ENCODE results near the gene PSMC4.
"Not testable (repeated sequence)": the region's sequence is repeated elsewhere in the genome, so short reads cannot be mapped to it uniquely, and the experiment has no call there.

Gene PSMC4

DNA sequence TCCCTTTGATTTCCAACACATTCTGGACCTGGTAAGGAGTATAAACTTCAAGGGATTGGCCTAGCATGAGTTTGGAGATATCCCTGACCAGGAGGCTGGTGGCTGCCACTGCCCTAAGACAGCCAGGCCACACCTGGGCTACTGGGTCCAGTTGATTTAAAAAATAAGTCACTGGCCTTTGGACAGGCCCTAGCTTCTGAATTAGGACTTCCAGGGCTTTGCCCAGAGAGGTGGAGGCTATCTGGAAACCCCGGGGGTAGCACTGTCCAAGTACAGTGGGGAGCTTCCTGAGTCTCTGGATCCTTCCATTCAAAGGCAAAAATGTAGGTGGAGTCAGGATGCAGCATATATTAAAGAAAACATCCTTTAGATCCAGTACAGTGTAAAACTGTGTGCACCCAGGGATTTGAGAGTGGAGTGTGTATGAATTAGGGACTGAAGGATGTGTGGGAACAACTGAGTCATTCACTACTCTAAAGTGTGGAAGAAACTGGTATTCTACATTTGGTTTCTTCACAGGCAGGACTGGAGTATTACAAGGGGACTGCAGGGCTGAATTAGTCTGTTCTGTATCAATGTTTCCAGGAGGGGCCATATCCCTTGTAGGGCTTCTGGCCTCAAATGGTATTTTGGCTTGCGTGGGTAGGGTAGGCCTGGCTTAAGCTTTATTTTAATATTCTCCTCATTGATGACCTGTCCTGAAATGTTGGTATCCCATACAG is 21.8 kb upstream of the PSMC4 start:
- no peak for DNase-seq

DNA sequence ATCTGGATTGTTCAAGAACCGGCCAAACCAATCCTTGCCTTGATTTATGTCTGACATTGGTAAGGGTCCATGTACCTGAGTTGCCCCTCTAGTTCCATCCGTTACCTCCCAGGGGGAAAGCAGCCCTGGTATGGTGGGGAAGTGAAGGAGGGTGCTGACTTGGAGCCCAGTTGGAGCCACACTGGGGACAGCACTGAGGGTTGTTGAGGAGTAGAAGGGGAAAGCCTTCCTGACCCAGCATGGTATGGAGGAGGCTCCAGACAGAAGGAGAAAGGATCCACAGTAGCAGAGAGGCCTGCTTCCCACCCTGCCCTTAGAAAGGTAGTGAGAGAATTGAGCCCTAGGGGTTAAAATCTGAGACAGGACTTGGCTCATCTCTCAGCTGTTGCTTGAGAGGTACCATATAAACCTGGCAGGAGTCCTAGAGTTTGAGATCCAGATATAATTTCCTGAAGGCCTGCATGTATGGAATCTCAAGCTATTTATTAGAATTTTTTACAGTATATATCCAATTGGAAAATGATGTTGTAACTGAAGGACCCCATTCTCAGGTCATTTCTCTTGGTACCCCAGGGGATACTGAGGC is 19.8 kb upstream of the PSMC4 start:
- DNase-seq: no peak

DNA sequence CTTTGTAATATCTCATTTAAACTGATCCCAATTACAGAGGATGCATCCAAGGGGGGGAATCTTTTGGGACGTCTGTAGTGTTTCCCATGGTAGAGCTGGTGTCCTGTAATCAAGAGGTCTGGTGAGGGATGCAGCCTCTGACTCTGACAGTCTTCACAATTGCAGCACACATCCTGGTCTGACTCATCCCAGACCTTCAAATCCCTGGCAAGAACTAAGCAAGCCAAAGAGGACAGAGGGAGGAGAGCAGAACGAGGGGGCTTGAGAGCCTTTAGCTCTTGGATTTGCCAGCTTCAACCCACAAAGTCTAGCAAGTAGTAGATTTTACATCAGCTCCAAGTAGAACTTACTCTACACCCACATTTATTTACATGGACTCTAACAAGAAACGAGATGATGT is 19.3 kb upstream of the PSMC4 start:
- DNase-seq: no peak

DNA sequence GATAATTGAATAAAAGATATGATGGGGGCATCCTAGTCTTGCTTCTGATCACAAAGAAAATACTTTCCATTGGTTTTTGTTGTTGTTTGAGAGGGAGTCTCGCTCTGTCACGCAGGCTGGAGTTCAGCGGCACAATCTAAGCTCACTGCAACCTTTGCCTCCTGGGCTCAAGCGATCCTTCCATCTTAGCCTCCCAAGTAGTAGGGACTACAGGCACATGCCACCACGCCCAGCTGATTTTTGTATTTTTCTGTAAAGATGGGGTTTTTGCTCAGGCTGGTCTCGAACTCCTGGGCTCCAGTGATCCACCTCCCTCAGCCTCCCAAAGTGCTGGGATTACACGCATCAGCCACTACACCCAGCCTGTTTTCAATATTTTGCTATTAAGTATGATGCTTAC is 17.1 kb upstream of the PSMC4 start:
- no peak for DNase-seq

DNA sequence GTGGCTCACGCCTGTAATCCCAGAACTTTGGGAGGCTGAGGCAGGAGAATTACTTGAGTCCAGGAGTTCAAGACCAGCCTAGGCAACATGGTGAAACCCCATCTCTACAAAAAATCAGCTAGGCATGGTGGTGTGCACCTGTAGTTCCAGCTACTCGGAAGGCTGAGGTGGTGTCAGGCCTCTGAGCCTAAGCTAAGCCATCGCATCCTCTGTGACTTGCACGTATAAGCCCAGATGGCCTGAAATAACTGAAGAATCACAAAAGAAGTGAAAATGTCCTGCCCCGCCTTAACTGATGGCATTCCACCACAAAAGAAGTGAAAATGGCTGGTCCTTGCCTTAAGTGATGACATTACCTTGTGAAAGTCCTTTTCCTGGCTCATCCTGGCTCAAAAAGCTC is 13.1 kb upstream of the PSMC4 start:
- not testable (repeated sequence) for DNase-seq

DNA sequence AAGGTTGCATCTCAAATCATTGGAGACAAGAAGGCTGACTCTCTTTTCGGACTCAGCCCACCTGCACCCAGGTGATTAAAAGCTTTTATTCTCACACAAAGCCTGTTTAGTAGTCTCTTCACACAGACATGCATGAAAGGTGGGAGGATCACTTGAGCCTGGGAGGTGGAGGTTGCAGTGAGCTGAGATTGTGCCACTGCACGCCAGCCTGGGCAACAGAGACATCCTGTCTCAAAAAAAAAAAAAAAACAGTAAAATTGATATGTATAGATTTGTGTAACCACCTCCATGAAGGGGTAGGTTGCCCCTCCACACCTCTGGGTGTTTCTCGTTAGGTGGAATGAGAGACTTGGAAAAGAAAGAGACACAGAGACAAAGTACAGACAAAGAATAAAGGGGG is 12.0 kb upstream of the PSMC4 start:
- DNase-seq: not testable (repeated sequence)

DNA sequence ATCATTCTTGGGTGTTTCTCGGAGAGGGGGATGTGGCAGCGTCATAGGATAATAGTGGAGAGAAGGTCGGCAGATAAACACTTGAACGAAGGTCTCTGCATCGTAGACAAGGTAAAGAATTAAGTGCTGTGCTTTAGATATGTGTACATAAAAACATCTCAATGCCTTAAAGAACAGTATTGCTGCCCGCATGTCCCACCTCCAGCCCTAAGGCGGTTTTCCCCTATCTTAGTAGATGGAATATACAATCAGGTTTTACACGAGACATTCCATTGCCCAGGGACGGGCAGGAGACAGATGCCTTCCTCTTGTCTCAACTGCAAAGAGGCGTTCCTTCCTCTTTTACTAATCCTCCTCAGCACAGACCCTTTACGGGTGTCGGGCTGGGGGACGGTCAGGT is 11.6 kb upstream of the PSMC4 start:
- not testable (repeated sequence) for DNase-seq

DNA sequence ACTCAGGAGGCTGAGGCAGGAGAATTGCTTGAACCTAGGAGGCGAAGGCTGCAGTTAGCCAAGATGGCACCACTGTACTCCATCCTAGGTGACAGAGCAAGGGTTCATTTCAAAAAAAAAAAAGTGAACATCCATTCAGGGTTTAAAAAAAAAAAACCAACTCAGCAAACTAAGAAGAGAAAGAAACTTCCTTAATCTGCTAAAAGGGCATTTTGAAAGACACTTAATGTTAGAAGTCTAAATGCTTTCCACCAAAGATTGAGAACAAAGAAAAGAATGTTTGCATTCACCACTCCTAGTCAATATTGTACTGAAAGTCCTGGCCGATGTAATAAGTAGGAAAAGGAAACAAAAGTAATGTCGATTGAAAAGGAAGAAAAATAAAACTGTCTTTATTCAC is 7.1 kb upstream of the PSMC4 start:
- no peak for DNase-seq

DNA sequence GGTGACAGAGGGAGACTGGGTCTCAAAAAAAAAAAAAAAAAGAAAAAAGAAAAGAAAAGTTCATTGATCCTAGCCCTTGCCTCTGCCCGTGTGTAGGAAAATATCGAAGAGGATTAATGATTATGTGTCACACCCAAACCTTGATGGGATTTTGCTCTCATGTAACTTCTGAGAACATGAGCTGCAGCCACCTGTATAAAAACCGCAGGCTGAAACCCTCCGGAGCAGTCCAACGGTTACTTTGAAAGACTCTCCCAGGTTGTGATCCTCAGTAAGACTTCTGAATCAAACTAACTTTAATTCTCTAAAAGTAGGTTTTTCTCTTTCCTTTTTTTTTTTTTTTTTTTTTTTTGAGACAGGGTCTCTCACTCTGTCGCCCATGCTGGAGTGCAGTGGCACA is 4.3 kb upstream of the PSMC4 start:
- no peak for DNase-seq

DNA sequence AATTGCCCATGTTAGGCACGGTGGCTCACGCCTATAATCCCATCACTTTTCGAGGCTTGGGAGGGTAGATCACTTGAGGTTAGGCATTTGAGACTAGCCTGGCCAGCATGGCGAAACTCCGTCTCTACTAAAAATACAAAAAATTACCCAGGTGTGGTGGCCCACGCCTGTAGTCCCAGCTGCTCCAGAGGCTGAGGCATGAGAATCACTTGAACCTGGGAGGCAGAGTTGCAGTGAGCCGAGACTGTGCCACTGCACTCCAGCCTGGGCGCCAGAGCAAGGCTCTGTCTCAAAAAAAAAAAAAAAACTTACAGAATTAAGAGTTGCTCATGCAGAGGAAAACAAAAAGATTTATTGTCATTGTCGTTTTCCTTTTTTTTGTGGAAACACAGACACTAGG is 3.4 kb upstream of the PSMC4 start:
- no peak for DNase-seq

DNA sequence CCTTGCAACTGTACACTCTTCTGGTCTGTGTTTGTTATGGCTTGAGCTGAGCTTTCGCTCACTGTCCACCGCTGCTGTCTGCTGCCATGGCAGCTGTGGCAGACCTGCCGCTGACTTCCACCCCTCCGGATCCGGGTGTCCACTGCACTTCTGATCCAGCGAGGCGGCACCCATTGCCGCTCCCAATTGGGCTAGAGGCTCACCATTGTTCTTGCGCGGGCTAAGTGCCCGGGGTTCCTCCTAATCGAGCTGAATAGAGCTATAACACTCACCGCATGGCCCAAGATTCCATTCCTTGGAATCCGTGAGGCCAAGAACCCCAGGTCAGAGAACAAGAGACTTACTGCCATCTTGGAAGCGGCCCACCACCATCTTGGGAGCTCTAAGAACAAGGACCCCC is 2.2 kb upstream of the PSMC4 start:
- DNase-seq: no peak

DNA sequence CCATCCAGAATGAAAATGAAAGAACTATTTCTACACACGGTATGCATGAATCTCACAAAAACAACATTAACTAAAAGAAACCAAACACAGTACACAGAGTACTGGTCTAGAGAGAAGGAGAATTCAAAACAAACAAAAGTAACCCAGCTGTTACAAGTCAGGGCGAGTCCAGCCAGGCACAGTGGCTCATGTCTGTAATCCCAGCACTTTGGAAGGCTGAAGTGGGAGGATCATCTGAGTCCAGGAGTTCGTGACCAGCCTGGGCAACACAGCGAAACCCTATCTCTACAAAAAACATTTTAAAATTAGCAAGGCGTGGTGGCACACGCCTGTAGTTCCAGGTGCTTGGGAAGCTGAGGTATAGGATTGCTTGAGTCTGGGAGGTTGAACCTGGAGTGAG is 1.7 kb upstream of the PSMC4 start:
- DNase-seq: no peak

DNA sequence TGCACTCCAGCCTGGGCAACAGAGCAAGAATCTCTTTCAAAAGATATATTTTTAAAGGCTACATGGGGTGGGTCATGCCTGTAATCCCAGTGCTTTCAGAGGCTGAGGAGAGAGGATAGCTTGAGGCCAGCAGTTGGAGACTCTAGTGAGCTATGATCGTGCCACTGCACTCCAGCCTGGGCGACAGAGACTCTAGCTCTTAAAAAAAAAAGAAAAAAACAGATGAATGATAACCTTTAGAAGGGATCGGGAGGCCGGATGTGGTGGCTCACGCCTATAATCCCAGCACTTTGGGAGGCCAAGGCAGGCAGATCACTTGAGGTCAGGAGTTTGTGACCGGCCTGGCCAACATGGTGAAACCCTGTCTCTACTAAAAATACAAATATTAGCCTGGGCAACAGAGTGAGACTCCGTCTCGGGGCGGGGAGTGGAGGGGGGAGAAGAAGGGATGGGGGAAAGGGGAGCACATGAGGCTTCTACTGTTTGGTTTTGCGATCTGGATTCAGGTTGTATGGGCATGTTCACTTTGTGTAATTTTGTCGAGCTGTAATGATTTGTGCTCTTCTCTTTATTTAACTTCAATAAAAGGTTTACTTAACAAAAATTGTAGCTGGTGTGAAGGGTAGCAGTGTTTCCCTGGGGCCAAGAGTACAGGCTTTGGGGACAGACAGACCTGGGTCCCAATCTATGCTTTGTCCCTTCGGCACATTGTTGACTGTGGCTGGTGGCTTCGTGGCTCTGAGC is 1.1 kb upstream of the PSMC4 start:
- no peak for DNase-seq

DNA sequence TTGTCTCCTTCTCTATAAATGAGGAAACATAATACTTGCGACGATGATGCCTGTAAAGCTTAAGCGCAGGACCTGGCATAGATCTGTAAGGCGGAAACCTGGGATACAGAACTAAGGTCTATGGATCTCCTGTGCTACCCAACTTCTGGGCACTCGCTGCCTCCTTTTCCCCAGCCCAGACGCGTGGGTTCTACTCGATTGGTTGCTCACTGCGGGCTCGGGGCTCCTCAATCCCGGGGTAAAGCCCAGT is 615 bp upstream of the PSMC4 start:
- no peak for DNase-seq

DNA sequence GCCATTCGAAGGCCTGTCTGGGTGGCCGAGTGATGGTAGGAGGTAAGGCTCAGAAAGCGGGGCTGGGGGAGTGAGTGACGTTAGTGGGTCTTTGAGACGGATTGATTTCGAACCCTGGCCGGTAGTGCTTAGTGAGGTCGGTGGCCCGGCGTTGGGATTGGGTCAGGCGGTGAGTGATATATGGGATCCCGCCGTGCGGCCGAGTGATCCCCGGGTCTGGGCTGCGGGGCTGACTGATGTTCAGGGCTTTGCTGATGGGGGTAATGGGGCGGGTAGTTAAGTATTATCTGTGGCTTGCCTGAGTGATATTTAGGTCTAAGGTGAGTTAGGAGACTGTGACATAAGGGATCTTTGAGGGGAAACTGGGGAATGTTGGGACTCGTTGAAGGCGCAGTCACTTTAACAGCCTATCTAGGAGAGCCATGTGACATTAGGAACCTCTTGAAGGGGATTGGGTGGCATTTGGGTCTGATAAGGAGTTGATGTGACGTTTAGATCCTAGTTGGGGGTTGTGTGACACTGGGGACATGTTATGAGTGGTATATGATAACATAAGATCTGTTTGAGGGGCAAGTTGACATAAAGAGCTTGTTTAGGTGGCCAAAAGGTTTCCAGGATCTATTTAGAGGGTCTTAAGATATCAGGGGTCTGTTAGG is 543 bp downstream of the PSMC4 start:
- DNase-seq: no peak

DNA sequence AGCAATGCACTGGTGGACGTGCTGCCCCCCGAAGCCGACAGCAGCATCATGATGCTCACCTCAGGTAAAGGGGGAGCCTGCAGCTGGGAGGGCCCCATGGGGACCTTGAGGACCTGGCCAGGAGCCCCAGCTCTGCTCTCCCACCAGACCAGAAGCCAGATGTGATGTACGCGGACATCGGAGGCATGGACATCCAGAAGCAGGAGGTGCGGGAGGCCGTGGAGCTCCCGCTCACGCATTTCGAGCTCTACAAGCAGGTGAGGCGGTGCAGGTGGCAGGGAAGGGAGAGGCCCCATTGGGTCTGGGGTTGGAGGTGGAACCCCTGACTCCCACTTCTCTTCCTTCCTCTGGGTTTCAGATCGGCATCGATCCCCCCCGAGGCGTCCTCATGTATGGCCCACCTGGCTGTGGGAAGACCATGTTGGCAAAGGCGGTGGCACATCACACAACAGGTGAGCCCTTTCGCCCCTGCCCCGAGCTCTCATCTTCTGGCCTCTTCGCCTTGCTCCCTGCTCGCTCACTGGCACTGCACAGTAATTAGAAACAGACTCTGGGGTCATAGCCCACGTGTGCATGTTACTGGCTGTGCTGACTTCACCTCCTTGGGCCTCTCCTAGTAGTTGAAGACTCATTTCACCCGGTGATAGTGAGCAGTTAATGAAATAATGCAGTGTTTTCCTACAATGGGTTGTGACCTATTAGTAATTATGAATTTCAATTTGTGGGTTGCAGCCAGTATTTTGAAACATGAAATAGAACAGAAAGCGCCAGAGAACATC is 3.6 kb downstream of the PSMC4 start:
- no peak for DNase-seq

DNA sequence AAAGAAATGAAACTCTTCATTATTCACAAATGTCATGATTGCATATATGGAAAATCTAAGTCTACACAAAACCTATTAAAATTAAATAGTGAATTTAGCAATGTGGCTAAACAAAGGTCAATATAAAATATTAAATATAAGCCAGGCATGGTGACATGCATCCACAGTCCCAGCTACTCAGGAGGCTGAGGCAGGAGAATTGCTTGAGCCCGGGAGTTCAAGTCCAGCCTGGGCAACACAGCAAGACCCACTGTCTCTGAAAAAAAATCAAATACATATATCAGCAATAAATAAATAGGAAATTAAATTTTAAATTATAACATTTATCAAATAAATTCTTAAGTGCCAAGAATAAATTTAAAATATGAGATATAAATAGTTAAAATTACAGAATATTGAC is 11.9 kb downstream of the PSMC4 start:
- no peak for DNase-seq

DNA sequence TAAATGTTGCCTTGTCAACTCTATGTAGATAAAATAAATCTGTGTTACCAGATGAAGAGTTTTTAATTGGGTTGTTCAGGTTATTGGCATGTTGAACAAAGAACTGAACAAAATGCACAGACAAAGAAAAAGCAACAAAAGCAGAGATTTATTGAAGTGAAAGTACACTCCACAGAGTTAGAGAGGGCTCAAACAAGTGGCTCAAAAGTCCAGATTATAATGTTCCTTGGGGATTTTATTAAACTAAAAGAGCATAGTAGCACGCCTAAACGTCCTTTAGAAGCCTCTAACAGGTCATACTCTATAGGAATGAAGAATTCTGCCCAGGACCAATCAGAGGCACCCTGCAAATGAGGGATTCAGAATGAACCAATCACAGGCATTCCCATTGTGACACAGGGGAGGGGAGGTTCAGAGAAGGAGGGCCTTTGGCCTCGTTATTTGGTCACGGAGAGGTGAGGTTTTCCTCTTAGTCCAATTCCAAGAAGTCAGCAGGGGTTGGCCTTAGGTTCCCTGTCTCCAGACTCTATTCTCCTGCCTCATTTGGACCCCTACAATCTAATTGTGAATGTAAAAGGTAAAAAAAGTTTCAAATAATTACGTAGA is 12.8 kb downstream of the PSMC4 start:
- DNase-seq: no peak

DNA sequence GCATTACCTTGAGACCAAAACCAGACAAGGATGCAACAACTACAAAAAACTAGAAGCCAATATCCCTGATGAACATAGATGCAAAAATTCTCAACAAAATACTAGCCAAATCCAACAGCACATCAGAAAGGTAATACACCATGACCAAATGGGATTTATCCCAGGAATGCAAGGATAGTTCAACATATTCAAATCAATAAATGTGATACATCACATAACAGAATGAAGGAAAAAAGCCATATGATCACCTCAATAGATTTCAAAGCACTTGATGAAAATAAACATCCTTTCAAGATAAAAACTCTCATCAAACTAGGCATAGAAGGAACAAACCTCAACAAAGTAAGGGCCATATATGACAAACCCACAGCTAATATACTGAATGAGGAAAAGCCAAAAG is 15.7 kb downstream of the PSMC4 start:
- DNase-seq: no peak

DNA sequence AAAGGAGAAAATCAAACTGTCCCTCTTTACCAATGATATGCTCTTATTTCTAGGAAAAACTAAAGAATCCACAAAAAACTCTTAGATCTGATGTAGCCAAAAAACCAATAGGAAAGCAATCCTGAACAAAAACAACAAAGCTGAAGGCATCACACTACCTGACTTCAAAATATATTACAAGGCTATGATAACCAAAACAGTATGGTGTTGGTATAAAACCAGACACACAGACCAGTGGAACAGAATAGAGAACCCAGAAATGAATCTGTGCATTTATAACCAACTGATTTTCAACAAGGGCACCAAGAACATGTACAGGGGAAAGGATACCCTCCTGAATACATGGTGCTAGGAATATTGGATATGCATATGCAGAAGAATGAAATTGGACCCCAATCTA is 16.2 kb downstream of the PSMC4 start:
- no peak for DNase-seq

DNA sequence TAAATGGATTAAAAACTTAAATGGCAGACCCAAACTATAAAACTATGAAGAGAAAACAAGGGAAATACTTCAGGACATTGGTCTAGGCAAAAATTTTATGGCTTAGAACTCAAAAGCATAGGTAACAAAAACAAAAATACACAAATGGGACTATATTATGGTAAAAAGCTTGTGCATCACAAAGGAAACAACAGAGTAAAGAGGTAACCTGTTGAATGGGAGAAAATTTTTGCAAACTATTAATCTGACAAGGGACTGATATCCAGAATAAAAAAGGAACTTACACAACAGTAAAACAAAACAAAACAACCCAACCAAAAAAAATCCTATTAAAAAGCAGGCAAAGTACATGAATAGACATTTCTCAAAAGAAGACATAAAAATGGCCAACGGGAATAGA is 16.6 kb downstream of the PSMC4 start:
- no peak for DNase-seq

DNA sequence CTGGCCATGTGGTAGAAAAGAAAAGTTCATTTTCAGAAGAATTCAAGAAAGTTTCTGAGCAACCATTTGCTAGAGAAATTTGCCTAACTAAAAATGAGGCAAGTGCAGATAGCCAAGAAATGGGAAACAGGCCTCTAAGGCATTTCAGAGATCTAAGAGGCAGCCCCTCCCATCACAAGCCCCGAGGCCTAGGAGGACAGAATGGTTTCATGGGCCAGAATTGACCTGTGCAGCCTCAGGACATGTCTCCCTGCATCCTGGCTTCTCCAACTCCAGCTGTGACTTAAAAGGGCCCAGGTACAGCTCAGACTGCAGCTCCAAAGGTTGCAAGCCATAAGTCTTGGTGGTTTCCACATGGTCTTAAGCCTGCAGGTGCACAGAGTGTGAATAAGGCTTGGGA is 22.6 kb downstream of the PSMC4 start:
- no peak for DNase-seq

DNA sequence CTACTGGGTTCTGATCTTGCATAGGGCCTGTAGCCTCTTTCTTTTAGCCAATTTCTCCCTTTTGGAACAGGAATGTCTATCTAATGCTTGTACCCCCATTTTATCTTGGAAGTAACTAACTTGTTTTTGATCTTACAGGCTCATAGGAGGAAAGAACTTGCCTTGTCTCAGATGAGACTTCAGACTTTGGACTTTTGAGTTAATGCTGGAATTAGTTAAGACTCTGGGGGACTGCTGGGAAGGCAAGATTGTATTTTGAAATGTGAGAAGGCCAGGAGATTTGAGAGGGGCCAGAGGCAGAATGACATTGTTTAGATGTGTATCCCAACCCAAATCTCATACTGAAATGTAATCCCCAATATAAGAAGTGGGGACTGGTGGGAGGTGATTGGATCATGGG is 23.4 kb downstream of the PSMC4 start:
- no peak for DNase-seq

Data from NCI-H1694 treated with DMSO at 0.1 percent for 48 hours (cell line).